K562 (cell line): ENCODE data around the gene SLC34A1. TPM values are rescaled to one million over a fixed set of nuclear protein-coding genes. Genes with fewer than 3 reads are reported as not detected.
A peak's percentile ranks its signal among the peaks of the same experiment; 100 is the strongest.

ENCODE experiments used
- AFF4 ChIP-seq: sonication (generic); formaldehyde crosslinking; IDR thresholded peaks from 2 replicates; pipeline ENCODE4 v1.8.0; 2023; ENCODE audit warnings: mild to moderate bottlenecking, missing genetic modification reagents
- CBFB ChIP-seq: sonication (generic); formaldehyde crosslinking; IDR thresholded peaks from 2 replicates; pipeline ENCODE4 v1.4.0; 2020; ENCODE audit warnings: mild to moderate bottlenecking, missing genetic modification reagents
- EGR1 ChIP-seq: fragments of 450-650 bp; conservative IDR thresholded peaks from 2 replicates; pipeline ENCODE4 v1.6.1; 2017; ENCODE audit warnings: mild to moderate bottlenecking
- ELF4 ChIP-seq: fragments of 450-650 bp; formaldehyde crosslinking; IDR thresholded peaks from 2 replicates; pipeline ENCODE4 v1.4.0; 2022; ENCODE audit warnings: missing genetic modification characterization
- EP300 ChIP-seq: IDR thresholded peaks from 2 replicates; pipeline ENCODE4 v1.6.1; 2012; ENCODE audit warnings: low read length, improper control_type of control experiment
- GMEB1 ChIP-seq: fragments of 250-450 bp; sonication (Bioruptor Pico); IDR thresholded peaks from 2 replicates; pipeline ENCODE4 v1.4.0; 2020; ENCODE audit warnings: mild to moderate bottlenecking
- MLLT1 ChIP-seq, 2 experiments: fragments of 450-650 bp; IDR thresholded peaks; 2 replicates each; pipeline ENCODE4 v1.6.1; 2016
- NR3C1 ChIP-seq: sonication (generic); formaldehyde crosslinking; IDR thresholded peaks from 2 replicates; pipeline ENCODE4 v1.8.1; 2022; ENCODE audit warnings: missing genetic modification reagents
- RERE ChIP-seq: sonication (generic); formaldehyde crosslinking; IDR thresholded peaks from 2 replicates; pipeline ENCODE4 v1.8.0; 2023; ENCODE audit warnings: missing genetic modification reagents, mild to moderate bottlenecking, borderline replicate concordance
- SMAD4 ChIP-seq: fragments of 250-450 bp; sonication (Bioruptor Pico); conservative IDR thresholded peaks from 2 replicates; pipeline ENCODE4 v1.8.0; 2021; ENCODE audit warnings: inconsistent platforms, mild to moderate bottlenecking, moderate library complexity
- SP1 ChIP-seq: sonication (generic); formaldehyde crosslinking; IDR thresholded peaks from 2 replicates; pipeline ENCODE4 v1.8.1; 2022; ENCODE audit warnings: mild to moderate bottlenecking, missing genetic modification reagents
- SRSF7 ChIP-seq: fragments of 200-400 bp; formaldehyde crosslinking; optimal IDR thresholded peaks from 2 replicates; pipeline ENCODE3; 2017; ENCODE audit warnings: mild to moderate bottlenecking, low read depth, low read length
- TEAD2 ChIP-seq: fragments of 450-650 bp; IDR thresholded peaks from 2 replicates; pipeline ENCODE4 v1.6.1; 2016; ENCODE audit warnings: missing genetic modification characterization, control low read depth, missing compliant biosample characterization
- ZNF408 ChIP-seq: fragments of 250-450 bp; sonication (Bioruptor Pico); IDR thresholded peaks from 2 replicates; pipeline ENCODE4 v1.4.0; 2020; ENCODE audit warnings: low read depth, mild to moderate bottlenecking, moderate library complexity
- ZNF586 ChIP-seq: fragments of 450-650 bp; formaldehyde crosslinking; conservative IDR thresholded peaks from 2 replicates; pipeline ENCODE4 v1.4.0; 2020; ENCODE audit warnings: mild to moderate bottlenecking, moderate library complexity
- polyA plus RNA-seq, 8 experiments: library from polyadenylated mRNA; depleted of rRNA in 4 of 8; stranded (reverse) in 5 of 8; unstranded in 3 of 8; fragments of >200 nt; fragmentation: Nextera tagmentation in 2 of 8; fragmentation: Illumina TruSeq in 1 of 8; extraction: Ambion mirVana in 2 of 8; extraction: Trizol in 1 of 8; gene quantifications; 2 replicates each; pipeline versions ENCODE4 v1.2.1 to v1.2.3, GENCODE V29; 2011 to 2014; ENCODE audit warnings: inconsistent platforms in 1 of 8, missing spikeins in 1 of 8
- total RNA-seq, 7 experiments: library from RNA; depleted of rRNA in 6 of 7; stranded (reverse); fragments of >200 nt in 6 of 7; fragmentation: Illumina TruSeq in 2 of 7; extraction: Trizol in 2 of 7; gene quantifications; 2 replicates each; pipeline versions ENCODE4 v1.2.1 to v1.2.3, GENCODE V29; 2011 to 2021; ENCODE audit warnings: low replicate concordance in 1 of 7

SLC34A1 gene
- total and polyA plus RNA-seq, 9 of the 15 experiments (the other 6 are each of a cell fraction or from before 2014, with no cell fraction given): not detected

- TF ChIP-seq RERE: no peak
- no peak for TF ChIP-seq GMEB1 (CRISPR knock-in tag)
- TF ChIP-seq ELF4 (CRISPR knock-in tag): no peak
- no peak for TF ChIP-seq SMAD4
- TF ChIP-seq AFF4: no peak
- no peak for TF ChIP-seq MLLT1 (IDR thresholded peaks at IDR 0.05)
- peak; percentile 16; the same call in 1 of the 2 replicates for TF ChIP-seq EP300
- TF ChIP-seq ZNF586: no peak
- peak; percentile 47; the same call in 1 of the 2 replicates for TF ChIP-seq SP1 (CRISPR knock-in tag)
- TF ChIP-seq CBFB (CRISPR knock-in tag): 0 out of 2 replicates have a peak, but pooled peaks have one; percentile 45
- TF ChIP-seq EGR1: no peak
- TF ChIP-seq TEAD2 (tag): no peak
- no peak for TF ChIP-seq SRSF7
- TF ChIP-seq NR3C1 (CRISPR knock-in tag): no peak
- TF ChIP-seq ZNF408 (CRISPR knock-in tag): no peak
Observed at GRCh38 chr5:177427919-177428573, 43.8 kb downstream of the SLC34A1 start (continued).
